Measurements from ENCODE around the gene FAM174B. TPM values are rescaled to one million over a fixed set of nuclear protein-coding genes. Genes with fewer than 3 reads are reported as not detected.

Gene FAM174B
- total RNA-seq, 1 donor from 2014 or later: 12.5 TPM

GRCh38 chr15:92643849-92644815 lies 11.4 kb downstream of the FAM174B start:
- DNase-seq (ENCODE audit: low read depth): peak; percentile 55

DNA sequence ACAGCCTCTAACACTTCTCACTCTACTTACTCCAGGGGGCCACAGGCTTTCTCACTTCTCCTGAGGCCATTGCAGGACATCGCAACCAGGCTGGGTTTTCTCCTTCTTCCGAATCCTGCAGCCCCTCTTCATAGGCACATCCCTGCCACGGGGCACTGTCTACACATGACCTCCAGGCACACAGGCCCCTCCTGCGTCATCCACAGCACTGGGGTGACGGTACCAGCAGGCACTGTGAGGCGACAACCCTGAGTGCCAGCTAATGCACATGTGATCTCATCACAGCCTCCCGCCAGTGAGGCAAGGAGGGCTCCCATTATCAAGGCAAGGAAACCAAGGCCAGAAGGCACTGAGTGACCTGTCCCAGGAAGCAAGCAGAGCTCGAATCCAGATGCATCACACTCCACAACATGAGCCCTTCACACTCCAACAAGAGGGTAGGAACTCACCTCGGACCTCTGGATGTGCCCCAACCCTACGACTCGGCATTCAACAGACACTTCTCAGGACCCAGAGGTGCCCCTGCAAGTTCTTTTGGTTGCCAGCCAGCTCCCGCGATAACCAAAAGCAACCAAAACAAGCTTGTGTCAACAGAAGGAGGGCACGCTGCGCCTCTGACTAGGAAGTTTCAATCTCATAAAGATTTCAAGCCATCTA lies 16.7 kb downstream of the FAM174B start:
- no peak for DNase-seq (ENCODE audit: low read depth)

DNA sequence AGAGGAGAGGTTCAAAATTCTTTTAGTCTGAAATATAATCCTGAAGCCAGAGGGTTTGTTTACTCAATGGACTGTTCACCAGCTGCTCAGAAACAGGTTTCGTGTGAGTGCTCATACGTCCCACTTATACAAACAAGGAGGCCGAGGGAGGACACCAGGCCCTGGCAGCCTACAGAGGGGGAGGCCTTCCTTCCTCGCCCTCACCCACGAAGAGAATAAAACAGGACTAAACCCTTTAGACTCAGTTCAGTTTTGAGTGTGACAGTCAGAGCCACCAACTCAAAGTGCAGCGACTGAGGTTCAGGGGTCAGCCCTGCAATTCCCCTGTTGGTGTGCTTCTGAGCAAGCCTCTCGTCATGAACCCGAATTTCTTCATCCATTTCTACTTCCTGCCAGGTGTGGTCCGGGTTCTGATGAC lies 17.3 kb downstream of the FAM174B start:
- DNase-seq (ENCODE audit: low read depth): peak; percentile 86

DNA sequence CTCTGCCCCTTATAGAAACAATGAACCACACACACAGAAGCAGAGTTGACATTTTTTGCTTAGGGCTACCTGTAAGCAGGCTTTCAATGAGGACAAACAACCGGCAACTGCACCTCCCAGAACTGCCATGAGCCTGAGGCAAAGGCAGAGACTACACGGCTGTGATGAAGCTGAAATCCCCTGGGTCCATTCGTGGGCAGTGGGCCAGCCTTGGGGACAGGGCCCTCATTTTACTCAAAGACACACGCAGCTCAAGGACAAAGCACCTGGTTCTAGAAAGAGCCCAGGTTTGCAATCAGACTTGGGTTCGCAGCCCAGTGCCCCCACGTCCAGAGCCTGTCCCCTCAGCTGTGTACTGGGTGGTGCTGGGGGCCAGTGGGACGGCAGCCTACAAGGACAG lies 17.9 kb downstream of the FAM174B start:
- DNase-seq (ENCODE audit: low read depth): peak; percentile 36

DNA sequence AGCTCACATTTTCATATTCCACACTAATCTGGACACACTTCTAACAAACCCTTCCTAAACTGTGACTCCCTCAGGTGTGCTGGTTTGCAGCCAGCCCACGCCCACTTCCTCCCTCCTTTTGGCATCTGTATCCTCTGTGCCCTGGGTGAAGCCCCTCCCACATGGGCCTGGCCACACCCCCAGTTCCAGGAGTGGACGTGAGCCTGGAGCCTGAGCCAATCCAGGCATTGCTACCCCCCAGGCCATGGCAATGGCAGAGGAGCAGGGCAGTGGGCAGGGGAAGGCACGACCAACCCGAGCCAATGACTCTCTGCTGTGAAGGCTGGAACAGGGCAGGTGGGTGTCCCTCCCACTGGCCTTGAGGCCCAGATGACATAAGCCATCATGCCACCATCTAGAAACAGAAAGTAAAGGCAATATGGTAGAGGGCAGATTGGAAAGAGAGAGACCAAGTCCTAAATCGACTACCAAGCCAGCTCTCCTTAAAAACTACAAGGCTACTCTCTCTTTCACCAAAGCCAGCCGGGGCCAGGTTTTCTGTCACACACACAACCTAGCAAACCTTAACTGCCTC lies 18.6 kb downstream of the FAM174B start:
- DNase-seq (ENCODE audit: low read depth): no peak

GRCh38 chr15:92636401-92636907 lies 19.1 kb downstream of the FAM174B start:
- no peak for DNase-seq (ENCODE audit: low read depth)

- no peak for DNase-seq (ENCODE audit: low read depth)
Observed at GRCh38 chr15:92634671-92635201, 20.8 kb downstream of the FAM174B start.

GRCh38 chr15:92634060-92634459 lies 21.5 kb downstream of the FAM174B start:
- no peak for DNase-seq (ENCODE audit: low read depth)

DNA sequence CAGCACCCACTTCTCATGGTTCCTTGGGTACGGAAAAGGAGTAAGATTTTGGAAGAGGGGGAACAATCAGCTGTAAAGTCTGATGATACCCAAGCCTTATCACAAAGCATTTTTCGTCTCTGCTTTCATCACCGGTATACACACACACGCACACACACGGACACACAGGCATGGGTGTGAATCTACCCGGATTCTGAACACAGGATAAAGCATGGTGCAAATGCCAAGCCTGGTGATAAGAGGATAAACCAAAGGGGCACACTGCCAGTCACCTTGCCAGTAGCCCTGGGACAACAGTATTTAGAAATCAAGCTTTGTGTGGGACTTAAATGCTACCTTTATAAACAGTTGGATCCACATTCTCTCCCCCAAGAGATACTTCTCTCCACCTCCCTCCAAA lies 22.2 kb downstream of the FAM174B start:
- DNase-seq (ENCODE audit: low read depth): no peak

DNA sequence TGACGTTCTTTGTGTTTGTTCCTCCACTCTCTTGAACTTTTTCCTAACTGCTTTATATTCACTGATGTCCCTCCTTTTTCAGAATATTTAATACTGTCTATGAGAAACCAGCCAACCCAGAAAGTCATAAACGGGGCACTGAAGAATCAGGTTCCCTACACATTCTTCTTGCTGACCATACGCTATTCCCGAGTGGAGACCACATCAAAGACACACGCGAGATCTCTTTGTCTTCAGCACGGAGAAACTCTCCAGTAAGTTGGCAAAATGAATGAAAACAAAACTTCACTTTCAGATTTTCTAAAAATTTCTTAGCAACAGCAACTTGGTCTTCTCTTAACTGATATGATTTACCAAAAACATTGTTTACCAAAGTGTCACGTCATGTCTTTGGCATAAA lies 22.6 kb downstream of the FAM174B start:
- DNase-seq (ENCODE audit: low read depth): no peak

DNA sequence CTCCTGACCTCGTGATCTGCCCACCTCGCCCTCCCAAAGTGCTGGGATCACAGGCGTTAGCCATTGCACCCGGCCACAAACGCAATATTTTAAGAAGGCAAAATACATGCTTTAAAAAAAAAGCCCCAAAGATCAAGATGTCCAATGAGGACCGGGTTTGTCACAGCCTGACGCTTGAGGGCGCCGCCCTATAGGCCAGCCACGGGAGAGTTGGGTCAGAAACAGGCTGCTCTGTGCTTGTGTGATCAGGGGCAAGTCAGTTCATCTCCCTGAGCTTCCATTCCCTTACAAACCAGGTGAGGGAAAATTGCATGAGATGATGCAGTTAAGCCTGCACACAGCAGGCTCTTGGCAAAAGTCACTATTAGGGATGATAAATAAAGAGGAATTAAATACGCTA lies 23.9 kb downstream of the FAM174B start:
- no peak for DNase-seq (ENCODE audit: low read depth)

- peak; percentile 77 for DNase-seq (ENCODE audit: low read depth)
Observed at GRCh38 chr15:92629975-92630626, 25.5 kb downstream of the FAM174B start.

DNA sequence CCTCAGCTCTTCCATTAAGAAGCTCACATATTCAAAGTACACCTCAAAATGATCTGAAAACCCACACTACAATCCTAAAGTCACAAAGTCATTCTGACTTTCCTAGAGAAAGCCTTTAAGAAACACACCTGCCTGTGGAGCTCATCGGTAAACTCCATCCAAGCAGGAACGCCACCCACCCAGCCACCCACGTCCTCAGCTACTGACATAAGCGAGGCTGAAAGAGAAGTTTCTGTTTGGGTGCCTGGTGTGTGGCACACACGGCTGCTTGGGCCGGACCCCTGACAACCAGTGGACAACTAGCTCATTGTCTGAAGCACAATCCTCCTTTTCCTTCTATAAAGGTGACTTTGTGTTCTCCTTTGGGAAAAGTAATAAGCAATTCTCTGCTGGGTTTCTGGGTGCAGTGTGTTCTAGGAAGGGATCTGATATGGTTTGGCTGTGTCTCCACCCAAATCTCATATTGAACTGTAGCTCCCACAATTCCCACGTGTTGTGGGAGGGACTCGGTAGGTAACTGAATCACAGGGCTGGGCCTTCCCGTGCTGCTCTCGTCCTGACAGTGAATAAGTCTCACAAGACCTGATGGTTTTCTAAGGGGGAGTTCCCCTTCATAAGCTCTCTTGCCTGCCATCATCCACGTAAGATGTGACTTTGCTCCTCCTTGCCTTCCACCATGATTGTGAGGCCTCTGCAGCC lies 26.1 kb downstream of the FAM174B start:
- no peak for DNase-seq (ENCODE audit: low read depth)

- no peak for DNase-seq (ENCODE audit: low read depth)
Observed at GRCh38 chr15:92627014-92627413, 28.6 kb downstream of the FAM174B start.

DNA sequence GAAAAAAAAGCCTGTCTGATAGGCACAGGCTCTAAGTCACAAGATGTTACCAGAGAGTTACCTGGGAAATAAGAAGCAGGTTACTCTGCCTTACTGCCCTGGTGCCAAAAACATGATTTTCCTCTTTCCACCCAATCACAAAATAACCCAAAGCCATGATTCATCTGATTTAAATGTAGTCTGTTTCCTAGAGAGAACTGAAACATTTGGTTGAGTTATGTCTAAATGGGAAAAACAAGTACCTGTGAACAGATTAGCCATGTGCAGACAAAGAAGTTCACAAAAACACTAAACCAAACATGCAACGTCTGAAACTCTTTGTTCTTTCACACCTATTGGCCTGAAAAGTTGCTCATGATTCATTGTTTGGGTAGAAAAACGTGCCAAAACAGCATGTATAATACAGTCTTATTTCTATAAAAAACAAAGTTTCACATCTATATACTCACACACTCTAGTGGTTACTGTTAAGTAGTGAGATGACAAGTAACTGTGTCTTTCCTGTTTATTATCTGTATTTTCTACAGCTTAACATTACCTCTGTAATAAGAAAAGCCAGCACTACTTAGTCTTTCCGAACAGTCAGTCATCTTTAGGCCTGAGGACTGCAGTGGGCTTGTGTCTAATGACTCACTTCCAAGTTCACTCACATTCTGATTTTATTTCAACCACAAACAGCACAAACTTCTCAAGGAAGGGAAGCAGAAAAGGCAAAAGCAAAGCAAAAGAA lies 30.2 kb downstream of the FAM174B start:
- peak; percentile 67 for DNase-seq (ENCODE audit: low read depth)

GRCh38 chr15:92624401-92624991 lies 31.1 kb downstream of the FAM174B start:
- peak; percentile 97 for DNase-seq (ENCODE audit: low read depth)

DNA sequence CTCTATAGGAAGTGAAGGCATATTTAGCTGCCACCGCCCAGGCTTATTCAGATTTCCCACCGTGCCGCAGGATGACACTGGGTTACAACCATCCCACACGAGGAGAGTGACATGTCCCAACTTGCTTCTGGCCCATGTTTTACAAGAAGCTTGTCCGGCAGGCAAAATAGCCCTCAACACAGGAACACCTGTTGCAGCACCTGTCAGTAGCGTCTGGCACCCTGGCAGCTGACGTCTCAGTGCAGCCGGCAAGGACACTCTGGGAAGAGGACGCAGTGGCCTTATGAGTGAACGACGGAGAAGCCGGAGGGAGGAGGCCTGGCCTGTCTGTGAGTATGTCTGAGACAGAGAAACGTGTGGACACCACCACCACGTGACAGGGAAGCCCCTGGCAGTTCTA lies 32.1 kb downstream of the FAM174B start:
- DNase-seq (ENCODE audit: low read depth): peak; percentile 98

- DNase-seq (ENCODE audit: low read depth): no peak
Observed at GRCh38 chr15:92621972-92622533, 33.5 kb downstream of the FAM174B start.

DNA sequence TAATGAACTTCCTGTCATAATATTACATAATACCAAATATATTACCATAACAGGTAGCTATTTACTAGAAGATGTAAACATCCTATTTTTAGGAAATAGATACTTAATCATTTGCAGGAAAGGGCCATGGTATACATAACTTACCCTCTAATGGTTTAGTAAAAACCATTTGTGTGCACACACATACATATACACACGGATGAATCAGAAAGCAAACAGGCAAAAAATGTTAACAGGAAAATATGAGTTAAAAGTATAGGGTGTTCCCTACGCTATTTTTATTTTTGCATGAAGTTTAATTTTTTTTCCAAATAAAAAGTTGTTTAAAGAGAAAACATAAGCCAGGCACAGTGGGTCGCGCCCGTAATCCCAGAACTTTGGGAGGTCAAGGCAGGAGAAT lies 34.6 kb downstream of the FAM174B start:
- DNase-seq (ENCODE audit: low read depth): no peak
